GM19043 (cell line): Measurements from ENCODE around the gene SUOX.
"Not testable (repeated sequence)": the region's sequence is repeated elsewhere in the genome, so short reads cannot be mapped to it uniquely, and the experiment has no call there.

ENCODE experiments used
- ATAC-seq: cut with Tn5 transposase; IDR thresholded peaks from one replicate; pipeline ENCODE4 v1.9.1; 2021; ENCODE audit warnings: low read depth; ENCODE audit not compliant: unreplicated experiment

The SUOX gene

GRCh38 chr12:55996715-55997534 lies at the start of gene SUOX:
TSS of gene SUOX (plus strand) at chr12:55997276. CDS start at chr12:56002222, 4,946 bp downstream.
- ATAC-seq, result peak; percentile 99

- ATAC-seq, result no peak
Measured at GRCh38 chr12:55955344-55955743, 41.7 kb upstream of the SUOX start.

GRCh38 chr12:55955800-55956508 lies 41.1 kb upstream of the SUOX start:
- ATAC-seq, result no peak

- no peak for ATAC-seq
Measured at GRCh38 chr12:55957106-55957859, 39.8 kb upstream of the SUOX start.

- ATAC-seq, result no peak
Measured at GRCh38 chr12:55963760-55964159, 33.3 kb upstream of the SUOX start.

GRCh38 chr12:55965240-55965639 lies 31.8 kb upstream of the SUOX start:
- no peak for ATAC-seq

- ATAC-seq, result no peak
Measured at GRCh38 chr12:55965941-55966407, 31.1 kb upstream of the SUOX start, which contains the start of gene PMEL. TSS of gene PMEL (minus strand) at chr12:55966042. CDS start at chr12:55966011, 31 bp downstream.

- ATAC-seq, result peak; percentile 97
Measured at GRCh38 chr12:55966408-55967281, 30.4 kb upstream of the SUOX start, which contains the start of gene CDK2. TSS of gene CDK2 (plus strand) at chr12:55966830. CDS start at chr12:55967009, 179 bp downstream.

GRCh38 chr12:55969356-55969755 lies 27.7 kb upstream of the SUOX start:
- ATAC-seq, result no peak

- no peak for ATAC-seq
Measured at GRCh38 chr12:55970775-55971174, 26.3 kb upstream of the SUOX start.

- ATAC-seq, result no peak
Measured at GRCh38 chr12:55972042-55972441, 25.0 kb upstream of the SUOX start.

GRCh38 chr12:55972456-55972855 lies 24.6 kb upstream of the SUOX start:
- ATAC-seq, result no peak

- no peak for ATAC-seq
Measured at GRCh38 chr12:55972911-55973598, 24.0 kb upstream of the SUOX start.

GRCh38 chr12:55973599-55974307 lies 23.3 kb upstream of the SUOX start, which contains the start of gene RAB5B:
TSS of gene RAB5B (plus strand) at chr12:55974078. CDS start at chr12:55986961, 12,883 bp downstream.
- ATAC-seq, result peak; percentile 89

- ATAC-seq, result no peak
Measured at GRCh38 chr12:55974308-55974730, 22.8 kb upstream of the SUOX start.

- ATAC-seq, result no peak
Measured at GRCh38 chr12:55978393-55978792, 18.7 kb upstream of the SUOX start.

- no peak for ATAC-seq
Measured at GRCh38 chr12:55979069-55979468, 18.0 kb upstream of the SUOX start.

GRCh38 chr12:55981882-55982281 lies 15.2 kb upstream of the SUOX start:
- not testable (repeated sequence) for ATAC-seq
